ENCODE results near the gene RICTOR.

Gene RICTOR

DNA sequence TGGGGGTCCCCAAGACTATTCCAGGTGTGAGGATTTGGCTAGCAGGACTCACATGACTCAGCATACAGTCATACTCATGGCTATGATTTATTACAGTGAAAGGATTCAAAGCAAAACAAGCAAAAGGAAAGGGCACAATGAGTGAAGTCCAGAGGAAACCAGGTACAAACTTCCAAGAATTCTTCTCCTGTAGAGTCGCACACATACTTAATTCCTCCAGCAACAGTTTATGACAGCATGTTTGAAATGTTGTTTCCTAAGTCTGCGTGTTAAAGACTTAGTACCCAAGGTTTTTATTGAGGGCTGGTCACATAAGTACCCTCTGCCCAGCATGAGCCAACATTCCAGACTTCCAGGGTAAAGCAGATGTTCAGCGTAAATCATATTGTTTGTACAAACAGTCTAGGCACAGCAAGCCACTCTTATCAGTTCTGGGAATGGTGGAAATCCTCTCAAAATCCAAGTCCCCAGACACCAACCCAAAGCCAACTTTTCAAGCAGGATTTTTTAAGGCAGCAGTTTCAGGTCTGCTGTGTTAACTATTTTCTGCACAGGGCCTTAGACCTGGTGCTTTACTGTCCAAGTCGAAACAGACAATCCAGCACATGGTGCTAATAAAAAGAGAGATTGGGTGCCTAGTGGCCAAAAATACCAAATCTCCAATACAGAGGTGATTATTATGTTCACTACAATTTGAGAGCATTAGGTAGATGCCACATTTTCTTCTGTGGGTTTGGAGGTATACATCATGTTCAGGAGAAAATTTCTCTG lies 18.6 kb upstream of the RICTOR start:
- DNase-seq: no peak

DNA sequence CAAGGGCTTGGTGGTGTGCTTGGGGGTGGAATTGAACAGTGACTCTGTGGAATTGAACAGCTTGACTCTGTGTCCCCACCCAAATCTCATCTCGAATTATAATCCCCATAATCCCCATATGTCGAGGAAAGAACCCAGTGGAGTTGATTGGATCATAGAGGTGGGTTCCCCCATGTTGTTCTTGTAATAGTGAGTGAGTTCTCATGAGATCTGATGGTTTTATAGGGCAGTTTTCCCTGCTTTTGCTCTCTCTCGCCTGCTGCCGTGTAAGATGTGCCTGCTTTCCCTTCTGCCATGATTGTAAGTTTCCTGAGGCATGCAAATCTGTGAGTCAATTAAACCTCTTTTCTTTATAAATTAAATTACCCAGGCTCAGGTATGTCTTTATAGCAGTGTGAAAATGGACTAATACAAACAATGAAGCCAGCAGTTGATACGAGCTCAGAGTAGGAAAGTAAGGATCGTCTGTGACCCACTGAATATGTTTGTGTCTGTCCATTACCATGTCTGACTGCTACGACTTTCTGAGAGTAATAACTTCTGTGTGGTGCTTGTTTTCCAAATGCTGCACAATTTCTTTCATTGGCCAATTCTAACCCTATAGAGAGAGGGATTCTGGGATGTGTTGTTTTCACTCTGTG lies 17.9 kb upstream of the RICTOR start:
- DNase-seq: no peak

DNA sequence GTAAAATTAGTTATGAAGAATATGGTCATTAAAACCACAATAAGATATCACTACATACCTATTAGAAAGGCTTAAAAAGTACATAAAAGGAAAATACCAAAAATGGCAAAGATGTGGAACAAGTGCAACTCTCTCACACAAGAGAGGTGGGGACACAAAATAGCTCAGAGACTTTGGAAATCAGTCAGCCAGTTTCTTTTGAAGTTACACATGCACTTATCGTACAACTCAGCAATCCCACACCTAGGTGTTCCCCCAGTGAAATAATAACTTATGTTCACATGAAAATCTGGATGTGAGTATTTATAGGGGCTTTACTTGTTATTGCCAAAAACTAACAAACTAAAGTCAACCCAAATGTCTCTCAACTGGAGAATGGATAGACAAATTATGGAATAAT lies 9.8 kb upstream of the RICTOR start:
- no peak for DNase-seq

DNA sequence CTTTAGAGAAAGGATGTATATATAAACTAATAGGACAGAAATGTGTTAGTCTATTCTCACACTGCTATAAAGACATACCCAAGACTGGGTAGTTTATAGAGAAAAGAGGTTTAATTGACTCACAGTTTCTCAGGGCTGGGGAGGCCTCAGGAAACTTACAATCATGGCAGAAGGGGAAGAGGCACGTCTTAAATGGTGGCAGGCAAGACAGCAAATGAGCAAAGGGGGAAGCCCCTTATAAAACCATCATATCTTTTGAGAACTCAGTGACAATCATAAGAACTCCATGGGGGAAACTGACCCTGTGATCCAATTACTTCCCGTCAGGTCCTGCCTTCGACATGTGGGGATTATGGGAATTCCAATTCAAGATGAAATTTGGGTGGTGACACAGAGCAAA lies 8.8 kb upstream of the RICTOR start:
- DNase-seq: no peak

DNA sequence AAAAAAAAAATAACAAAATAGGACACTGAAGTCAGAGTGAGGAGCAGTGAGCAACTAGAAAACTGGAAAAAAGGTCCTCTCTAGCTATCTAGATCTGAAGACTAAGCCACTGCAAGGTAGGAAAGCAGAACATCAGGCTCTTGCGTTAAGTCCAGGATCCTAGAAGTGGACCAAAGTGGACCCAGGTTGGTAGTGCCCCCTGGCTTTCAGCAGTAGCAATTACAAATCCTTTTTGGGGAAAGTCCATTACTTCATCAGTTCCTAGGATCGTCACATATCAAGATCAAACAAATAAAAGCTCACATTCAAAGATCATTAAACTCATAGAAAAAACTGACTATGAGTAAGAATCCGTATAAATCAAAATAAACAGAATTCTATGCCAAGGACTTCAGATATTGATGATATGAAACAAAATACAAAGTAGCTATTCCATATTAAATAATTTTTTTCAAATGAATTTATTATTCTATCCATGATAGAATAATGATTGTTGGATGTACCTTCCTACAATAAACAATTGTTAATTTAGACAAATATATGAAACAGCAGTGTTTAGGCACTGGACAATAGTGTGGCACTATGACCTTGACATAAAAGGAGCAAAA lies 6.5 kb upstream of the RICTOR start:
- DNase-seq: peak; percentile 84

DNA sequence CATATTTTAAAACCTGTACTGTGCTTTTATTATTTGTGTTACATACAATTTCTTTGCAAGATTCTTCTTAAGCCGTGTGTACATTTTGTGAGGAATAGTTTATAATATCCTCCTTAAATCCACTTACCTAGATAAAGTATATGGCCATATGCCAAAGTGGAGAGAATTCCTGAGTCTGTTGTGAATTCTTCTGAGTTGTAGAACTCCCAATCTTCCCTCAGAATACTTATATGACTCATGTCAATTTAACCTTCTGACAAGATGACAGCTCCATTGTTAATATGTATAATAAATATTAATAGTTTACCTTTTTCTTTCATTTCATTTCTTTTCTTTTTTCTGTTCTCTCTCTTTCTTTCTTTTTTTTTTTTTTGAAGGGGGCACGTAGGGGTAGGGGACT lies 6.0 kb upstream of the RICTOR start:
- DNase-seq: no peak

DNA sequence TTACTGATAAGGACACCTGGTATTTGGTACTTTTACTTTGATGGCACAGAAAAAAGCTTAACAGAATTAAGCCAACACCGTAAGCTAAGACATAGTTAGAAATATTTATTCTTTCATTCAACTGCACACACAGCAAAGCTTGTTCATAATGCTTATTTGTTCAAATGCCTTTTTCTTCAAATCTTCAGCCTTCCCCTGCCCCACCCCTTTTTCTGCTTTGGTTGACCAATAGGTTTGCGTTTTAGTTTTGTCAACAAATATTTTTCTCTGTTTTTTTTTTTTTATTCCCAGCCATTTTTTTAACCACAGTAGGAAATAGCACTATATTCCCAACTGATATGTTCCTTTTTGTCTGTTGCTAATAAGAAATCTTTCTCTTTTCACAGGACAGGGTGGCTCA lies 4.9 kb upstream of the RICTOR start:
- no peak for DNase-seq

DNA sequence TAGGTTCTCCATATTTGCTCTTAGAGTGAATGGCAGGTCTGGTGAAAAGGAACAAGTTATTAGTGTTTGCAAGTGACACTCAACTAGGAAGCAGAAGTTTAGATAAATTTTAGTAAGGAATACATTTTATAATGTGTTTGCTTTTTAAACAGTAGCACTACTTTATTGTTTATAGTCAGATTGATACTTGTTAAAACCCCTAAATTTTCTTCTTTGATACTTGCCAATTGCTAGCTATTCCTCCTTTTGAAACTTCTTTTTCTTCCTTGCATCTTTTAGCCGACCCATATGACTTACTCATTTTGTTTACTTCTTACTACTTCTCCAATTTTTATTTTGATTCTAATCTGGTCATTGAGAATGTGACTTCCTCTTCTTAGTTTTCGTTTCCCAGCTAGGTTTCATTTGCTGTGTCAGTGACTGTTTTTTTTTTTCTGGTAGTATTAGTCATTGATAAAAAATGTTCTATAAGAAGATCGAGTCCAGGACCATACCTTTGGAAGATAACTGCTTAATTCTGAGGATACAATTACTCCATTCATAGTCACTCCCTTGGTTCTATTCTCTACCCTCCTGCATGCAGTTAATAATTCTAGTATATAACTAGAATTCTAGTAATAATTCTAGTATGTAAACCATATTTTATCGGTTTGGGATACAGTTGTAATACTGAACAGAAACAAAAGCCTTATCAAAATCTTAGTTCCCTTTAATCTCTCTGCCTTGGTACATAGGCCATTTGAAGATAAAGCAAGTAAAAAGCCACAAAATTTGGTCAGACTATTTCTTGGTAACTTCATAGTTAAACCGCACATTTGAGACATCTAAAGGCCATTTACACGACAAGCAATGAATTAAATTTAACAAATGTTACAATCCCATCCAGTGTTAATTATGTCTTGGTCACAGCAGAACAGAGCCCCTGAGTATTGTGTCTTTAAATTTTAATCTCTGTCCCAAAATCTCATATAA lies 2.8 kb upstream of the RICTOR start:
- peak; percentile 92 for DNase-seq

DNA sequence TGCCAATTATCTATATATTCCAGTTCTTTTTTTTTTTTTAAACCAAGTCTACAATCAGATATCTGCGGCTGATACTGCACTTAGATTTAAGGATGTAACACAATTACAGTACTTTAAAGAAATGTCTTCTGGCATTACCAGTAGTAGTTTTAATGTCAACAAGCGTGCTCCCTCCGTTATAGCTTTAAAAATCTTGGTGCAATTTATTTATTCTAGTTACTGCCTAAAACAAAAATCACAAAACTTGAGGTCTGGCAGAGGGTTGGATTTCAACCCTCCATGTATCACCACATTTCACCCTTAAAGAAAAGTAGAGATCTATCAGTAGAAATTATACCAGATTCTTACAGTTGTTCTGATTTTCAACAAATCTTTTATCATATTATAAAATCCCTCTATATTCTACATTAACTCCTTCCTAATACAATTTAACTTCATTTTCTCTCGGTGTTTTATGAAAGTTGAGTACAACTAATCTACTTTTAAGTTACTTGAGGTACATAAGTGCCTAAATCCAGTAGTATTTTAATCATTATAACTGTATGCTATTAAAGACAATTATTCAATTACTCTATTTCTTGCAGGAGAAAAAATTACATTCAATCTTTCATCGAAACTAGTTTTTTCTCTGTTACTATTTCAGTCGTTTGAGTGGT lies 2.0 kb upstream of the RICTOR start:
- no peak for DNase-seq

DNA sequence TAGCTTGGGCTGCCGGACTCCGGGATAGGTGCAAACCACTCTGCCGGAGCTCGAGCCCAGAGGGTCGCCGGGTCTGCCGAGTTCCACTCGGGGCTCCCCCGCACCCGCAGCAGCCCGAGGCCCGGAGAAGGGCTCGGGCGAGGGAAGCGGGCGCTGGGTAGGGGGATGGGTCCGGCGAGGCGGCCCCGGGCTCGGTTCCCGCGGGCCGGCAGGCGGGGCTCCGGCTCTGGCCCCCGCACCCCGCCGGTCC lies 507 bp downstream of the RICTOR start:
- peak; percentile 27 for DNase-seq

DNA sequence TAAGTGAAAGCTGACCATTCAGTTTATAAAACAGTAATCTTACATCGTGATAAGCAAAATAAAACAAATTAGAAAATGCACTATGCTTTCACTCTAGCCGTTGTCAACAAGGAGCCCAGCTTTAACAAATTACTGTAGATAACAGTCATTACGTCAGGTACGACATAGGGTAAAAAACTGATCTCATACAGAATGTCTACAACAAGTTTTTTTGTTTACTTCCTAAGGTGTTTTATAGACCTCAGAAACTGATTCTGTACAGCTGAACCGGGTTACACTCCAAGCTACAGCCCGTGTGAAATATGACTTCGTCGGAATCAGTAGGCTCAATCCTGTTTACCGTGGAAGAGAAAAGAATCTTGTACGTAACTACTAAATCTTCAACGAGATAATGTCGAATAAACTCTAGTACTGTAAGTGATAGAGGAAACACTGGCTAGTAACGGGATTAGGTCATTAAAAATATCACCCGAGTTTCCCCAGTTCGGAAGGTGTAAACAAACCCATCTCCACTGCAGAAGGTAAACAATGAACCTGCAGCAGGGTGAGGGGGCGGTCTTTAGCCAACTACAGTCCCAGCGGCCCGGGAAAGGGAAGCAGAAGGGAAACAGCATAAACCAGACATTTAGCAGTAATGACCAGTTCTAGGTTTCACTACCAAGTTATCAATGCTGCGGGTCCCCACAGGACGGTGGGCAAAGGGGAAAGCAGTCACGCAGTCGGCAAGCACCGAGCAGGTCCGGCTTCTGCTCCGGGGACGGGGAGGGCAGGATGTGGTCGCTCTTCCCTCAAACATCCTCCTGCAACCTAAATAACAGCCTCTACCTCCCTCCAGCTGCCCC lies 1.1 kb downstream of the RICTOR start:
- peak; percentile 74 for DNase-seq

DNA sequence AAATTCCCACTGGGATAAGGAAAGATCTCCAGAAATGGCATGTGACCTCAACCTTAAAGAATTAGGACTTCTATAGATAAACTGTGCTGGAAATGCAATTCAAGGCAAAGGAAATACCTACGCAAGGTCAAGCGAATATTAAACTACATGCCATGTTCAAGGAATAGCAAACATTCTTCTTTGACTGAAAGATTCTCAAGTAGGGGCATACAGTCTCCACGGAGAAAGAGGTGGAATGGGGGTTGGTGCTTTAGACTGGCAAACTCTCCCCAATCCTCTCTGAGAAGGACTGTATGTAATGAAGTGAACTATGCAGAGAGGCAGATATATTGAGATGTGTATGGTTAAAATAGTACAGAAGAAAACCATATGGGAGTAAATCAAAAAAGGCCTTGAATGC lies 6.1 kb downstream of the RICTOR start:
- DNase-seq: no peak

DNA sequence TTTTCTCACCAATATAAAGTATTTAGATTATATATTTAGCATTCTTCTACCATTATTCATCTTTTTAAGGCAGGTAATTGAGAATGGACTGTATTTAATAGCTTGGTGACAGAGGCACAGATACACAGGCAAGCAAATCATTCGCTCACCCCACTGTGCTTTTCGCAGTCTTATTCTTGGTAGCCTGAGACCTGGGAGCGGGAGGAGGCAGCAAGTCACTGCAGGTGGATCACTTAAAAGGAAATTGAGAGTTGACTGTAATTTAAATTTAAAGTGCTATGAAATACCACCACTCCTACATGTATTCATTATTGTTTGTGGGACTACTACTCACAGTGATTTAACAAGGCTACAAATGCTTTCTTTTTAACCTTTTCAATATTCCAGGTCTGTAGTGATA lies 9.7 kb downstream of the RICTOR start:
- DNase-seq: no peak

DNA sequence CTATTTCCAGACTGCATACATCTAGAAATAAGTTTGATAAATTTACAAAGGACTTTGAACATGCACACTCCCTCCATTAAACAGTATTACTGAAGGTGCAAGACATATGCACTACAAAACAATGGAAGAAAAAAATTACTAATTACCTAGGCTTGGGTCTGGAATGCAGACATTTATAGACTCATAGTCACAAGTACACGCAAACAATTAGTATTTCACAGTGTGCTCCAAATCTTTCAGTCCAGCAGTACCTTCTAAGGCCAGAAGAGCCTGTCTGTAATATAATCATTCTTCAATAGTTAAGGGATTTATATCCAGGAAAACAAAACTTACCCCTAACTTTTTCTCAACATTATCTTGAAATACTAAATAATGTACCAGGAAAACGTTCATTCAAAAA lies 11.2 kb downstream of the RICTOR start:
- no peak for DNase-seq

DNA sequence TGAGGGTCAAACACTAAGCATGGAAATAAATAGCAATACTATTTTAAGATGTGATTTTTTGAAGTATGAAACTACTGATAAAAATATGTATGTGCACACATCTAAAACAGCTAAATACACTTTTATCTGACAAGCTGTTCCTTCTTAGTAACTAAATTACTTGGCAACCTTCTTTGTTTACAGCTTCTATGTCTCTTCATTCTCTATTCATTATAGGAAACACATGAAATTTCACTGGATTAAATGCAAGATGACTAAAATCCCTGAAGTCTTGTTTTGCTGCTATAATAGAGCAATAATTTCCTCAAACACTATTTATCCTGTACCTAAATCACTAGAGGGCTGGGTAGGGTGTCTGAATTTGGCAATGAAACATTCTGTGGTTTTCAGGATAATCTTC lies 11.7 kb downstream of the RICTOR start:
- no peak for DNase-seq

DNA sequence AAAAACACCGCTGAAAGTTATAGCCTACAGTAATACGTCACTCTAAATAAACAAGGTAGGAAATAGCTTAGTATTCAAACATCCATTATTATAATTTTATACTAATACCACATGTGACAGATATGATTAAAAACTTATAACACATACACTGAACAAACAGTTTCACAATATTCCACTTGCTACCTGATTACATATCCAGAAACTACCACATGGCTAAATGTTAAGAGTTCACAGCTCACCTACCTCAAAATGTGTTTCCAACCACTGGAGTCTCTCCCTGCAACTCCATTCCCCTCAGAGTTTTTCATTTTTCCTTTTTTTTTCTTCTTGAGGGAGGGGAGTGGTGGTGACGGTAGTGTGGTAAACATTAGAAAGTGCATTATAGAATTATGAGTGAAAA lies 12.1 kb downstream of the RICTOR start:
- DNase-seq: no peak

DNA sequence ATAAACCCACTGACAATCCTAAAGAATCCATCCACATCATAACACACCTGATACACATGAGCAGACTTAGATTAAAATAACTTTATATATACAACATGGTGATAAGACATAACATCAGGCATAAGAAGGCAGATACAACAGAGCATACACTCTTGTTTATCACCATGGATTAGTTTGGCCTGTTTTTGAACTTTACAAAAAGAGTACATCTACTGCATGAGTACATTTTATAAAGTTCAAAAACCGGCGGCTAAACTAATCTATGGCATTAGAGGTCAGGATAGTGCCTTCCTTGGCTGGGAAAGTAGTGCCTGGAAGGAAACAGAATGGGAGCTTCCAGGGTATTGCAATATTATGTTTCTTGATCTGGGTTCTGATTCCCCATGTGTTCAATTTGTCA lies 15.1 kb downstream of the RICTOR start:
- no peak for DNase-seq

DNA sequence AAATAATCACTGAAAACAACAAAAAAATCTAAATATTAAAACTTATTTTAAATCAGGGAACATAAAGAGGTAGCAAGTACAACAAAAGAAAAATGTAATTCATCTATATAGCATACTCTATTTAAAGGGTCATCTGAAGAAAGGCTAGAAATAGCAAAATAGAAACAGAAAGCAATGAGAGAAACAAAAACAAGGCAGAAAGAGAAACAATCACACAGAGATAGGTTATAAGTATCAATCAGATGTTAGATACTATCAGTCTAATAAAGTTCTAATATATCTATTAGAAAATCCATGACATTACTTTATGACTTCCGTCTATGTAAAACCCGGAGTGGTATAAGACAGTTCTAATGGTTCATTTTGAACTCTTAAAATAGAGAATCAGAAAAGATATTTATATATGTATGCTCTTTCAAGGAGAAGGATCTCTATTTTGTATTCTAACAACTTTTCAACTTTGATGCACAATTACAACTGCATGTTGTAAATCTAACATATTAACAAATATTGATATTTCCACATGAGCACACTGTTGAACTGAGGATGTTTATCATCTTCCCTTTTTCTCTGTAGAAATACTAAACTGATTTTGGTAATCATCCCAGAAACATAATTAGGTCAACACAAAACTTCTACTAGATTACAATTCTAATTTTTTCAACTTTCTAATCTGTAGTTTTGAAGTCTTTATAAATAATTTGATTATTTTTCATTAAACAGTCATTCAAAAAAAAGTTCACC lies 15.8 kb downstream of the RICTOR start:
- peak; percentile 64 for DNase-seq

DNA sequence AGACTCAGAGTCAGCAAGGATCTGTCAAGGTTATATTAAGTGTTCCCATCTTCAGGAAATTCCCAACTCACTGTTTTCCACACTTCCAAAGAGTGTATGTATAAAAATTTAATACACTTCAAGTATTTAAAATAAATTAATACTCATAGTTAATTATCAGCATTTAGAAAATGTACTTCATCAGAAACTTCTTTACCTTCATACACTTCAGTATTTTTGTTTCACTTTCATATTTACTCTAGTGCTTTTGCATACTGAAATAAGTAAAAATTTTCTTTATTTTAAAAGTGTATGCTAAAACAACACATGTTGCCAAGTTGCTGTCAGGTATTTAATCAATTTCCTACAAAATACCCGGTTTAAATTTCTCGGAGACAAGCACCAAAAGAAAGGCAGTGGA lies 16.5 kb downstream of the RICTOR start:
- DNase-seq: peak; percentile 67

DNA sequence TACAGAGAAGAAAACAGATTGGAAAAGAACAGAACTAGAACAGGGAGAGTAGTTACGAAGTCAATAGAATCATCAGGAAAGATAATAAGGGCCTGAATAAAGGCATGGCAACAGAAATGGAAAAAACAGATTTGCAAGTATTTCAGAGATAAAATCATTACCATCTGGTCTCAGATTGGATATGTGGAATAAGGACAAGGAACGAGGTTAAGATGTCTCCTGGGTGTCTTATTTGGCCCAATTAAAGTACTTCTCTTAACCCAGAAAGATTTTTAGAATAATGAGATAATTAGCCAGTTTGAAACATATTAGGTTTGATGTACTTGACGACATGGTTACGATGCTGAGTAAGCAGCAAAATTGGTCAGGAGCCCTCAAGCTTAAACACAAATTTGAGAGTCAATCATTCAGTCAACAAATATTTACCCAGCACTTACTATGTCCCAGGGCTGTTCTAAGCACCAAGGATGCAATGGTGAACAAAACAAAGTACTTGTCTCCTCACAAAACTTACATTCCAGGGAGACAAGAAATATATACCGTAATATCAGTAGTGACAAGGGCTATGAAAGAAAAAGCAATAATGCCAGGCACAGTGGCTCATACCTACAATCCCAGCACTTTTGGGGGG lies 18.3 kb downstream of the RICTOR start:
- no peak for DNase-seq

Data from inflammatory macrophage treated with lipopolysaccharide for 4 hours (primary cell).